ENCODE measurements around the gene ARID4A. TPM values are rescaled to one million over a fixed set of nuclear protein-coding genes. Genes with fewer than 3 reads are reported as not detected.

ARID4A gene
- total RNA-seq, 120 experiments from 2014 or later: 24.5 to 59.8 (median 40.9) TPM

Other genes with a start within 250 kb of the ARID4A start
- 10 to 100 TPM; 19.2 to 48.5 (median 33.8) TPM for gene ARMH4, start 146.3 kb upstream of the ARID4A start, total RNA-seq
- gene ACTR10, start 98.4 kb upstream of the ARID4A start, total RNA-seq: 100 to 1,000 TPM in 27 of 120 experiments, 10 to 100 TPM in 93; 34.6 to 122 (median 87.5) TPM
- 100 to 1,000 TPM in 10 of 120 experiments, 10 to 100 TPM in 110; 45.6 to 146 (median 80.0) TPM for gene PSMA3, start 53.7 kb upstream of the ARID4A start, total RNA-seq
- gene TOMM20L, start 97.4 kb downstream of the ARID4A start, total RNA-seq: 1 to 10 TPM in 3 of 120 experiments, not detected in 117; 1.3 to 1.7 (median 1.4) TPM
- 10 to 100 TPM; 16.1 to 43.0 (median 30.2) TPM for gene TIMM9, start 129.0 kb downstream of the ARID4A start, total RNA-seq
- gene KIAA0586, start 129.2 kb downstream of the ARID4A start, total RNA-seq: 10 to 100 TPM; 18.8 to 46.5 (median 25.8) TPM